ENCODE data around the gene PPP2CA. TPM values are rescaled to one million over a fixed set of nuclear protein-coding genes. Genes with fewer than 3 reads are reported as not detected.

The PPP2CA gene
- total RNA-seq, 1 experiment from 2014 or later = 184 TPM

GRCh38 chr5:134188092-134188491, 37.8 kb downstream of the PPP2CA start:
- intact Hi-C loops (cut with micrococcal nuclease; ENCODE audit: unreplicated experiment) (no loop called here), in situ Hi-C loops (cut with HindIII; ENCODE audit: low pct_unique_long_range_greater_than_20kb, low sequenced_read_pairs) (no loop called here)
- H3K36me3 ChIP-seq (ENCODE audit: control insufficient read depth, insufficient read depth, low read length) = no peaks in the 10 kb centered on the region
- H3K27me3 ChIP-seq (ENCODE audit: control insufficient read depth, insufficient read depth, low read length) = no peaks in the 10 kb centered on the region
- no peak overlapping the region for H3K4me3 ChIP-seq (ENCODE audit: low read depth in 2 of 2, low read length in 2 of 2)
- H3K4me1 ChIP-seq (ENCODE audit: control insufficient read depth, insufficient read depth, low read length) = no peaks in the 10 kb centered on the region; the same call in 1 of the 2 replicates
- BruUV-seq (replicated peaks) = no TSS peak
- ChIA-PET CTCF (interaction anchor here (0.6 to 1.5 kb wide), 2 partner anchors 102 to 191 kb away, joined by 3 to 5 read pairs; no protein-coding TSS in a partner anchor), POLR2A (no interaction called here)
- no peaks in the 10 kb centered on the region for H3K9me3 ChIP-seq (ENCODE audit: control insufficient read depth, insufficient read depth, low read depth, low read length)
- ATAC-seq = no peak
- DNase-seq (ENCODE audit: low read depth, low spot score) = no peak
- TF ChIP-seq TCF7L2 (IDR thresholded peaks at IDR 0.05; ENCODE audit: low read depth, low read length) (no peak), SIN3A (IDR thresholded peaks at IDR 0.05; ENCODE audit: borderline replicate concordance, insufficient read depth, low read depth, low read length) (no peak), POLR2AphosphoS5 (IDR thresholded peaks at IDR 0.05; ENCODE audit: low read depth, low read length) (no peak), REST (IDR thresholded peaks at IDR 0.05; ENCODE audit: insufficient read depth in 1 of 2, low read depth in 2 of 2, low read length in 1 of 2) (no peak), CTCF (IDR thresholded peaks at IDR 0.05) (no peak)
- no peak overlapping the region for H3K27ac ChIP-seq (ENCODE audit: low read length)

- BruUV-seq (replicated peaks) = no TSS peak
- ATAC-seq (peak; percentile 94), DNase-seq (ENCODE audit: low read depth, low spot score) (peak; percentile 70)
- ChIA-PET POLR2A (no interaction called here), CTCF (interaction anchor here (0.6 to 1.3 kb wide), 5 partner anchors 30 to 194 kb away, joined by 3 to 7 read pairs (median 3); no protein-coding TSS in a partner anchor)
- Histone ChIP-seq H3K27me3 (ENCODE audit: control insufficient read depth, insufficient read depth, low read length) (no peaks in the 10 kb centered on the region), H3K4me3 (ENCODE audit: low read depth in 2 of 2, low read length in 2 of 2) (no peak overlapping the region), H3K27ac (ENCODE audit: low read length) (no peak overlapping the region), H3K36me3 (ENCODE audit: control insufficient read depth, insufficient read depth, low read length) (no peaks in the 10 kb centered on the region), H3K9me3 (ENCODE audit: control insufficient read depth, insufficient read depth, low read depth, low read length) (no peaks in the 10 kb centered on the region), H3K4me1 (ENCODE audit: control insufficient read depth, insufficient read depth, low read length) (no peaks in the 10 kb centered on the region; the same call in 1 of the 2 replicates)
- TF ChIP-seq POLR2AphosphoS5 (IDR thresholded peaks at IDR 0.05; ENCODE audit: low read depth, low read length) (no peak), CTCF (IDR thresholded peaks at IDR 0.05) (peak; percentile 96)
- intact Hi-C loops (cut with micrococcal nuclease; ENCODE audit: unreplicated experiment) (loop anchor here (1.0 kb wide), 1 partner anchor 105 kb away; no protein-coding TSS in a partner anchor), in situ Hi-C loops (cut with HindIII; ENCODE audit: low pct_unique_long_range_greater_than_20kb, low sequenced_read_pairs) (no loop called here)
Measured at GRCh38 chr5:134184155-134185135, 41.4 kb downstream of the PPP2CA start.
